Aorta (tissue), 5 donors: ENCODE results near the gene CMTM3. TPM values are rescaled to one million over a fixed set of nuclear protein-coding genes. Genes with fewer than 3 reads are reported as not detected.
A peak's percentile ranks its signal among the peaks of the same experiment; 100 is the strongest.
"Not testable (repeated sequence)": the region's sequence is repeated elsewhere in the genome, so short reads cannot be mapped to it uniquely, and the experiment has no call there.

Source experiments
- ATAC-seq: fragments of 200-7000 bp; cut with Tn5 transposase; one replicate; pipeline ENCODE4 v1.9.1; 2022; ENCODE audit warnings: moderate library complexity; ENCODE audit not compliant: low FRiP score
- DNase-seq, 2 donors: peaks; one replicate each; pipeline ENCODE4 v3.0.0-alpha.2; 2020
- H3K27ac ChIP-seq, 2 donors: one replicate each; pipeline ENCODE4 v1.5.1; 2013; ENCODE audit warnings: low read length in 2 of 2, mild to moderate bottlenecking in 2 of 2, moderate library complexity in 2 of 2, control low read depth in 1 of 2, inconsistent platforms in 1 of 2, low read depth in 1 of 2
- H3K27me3 ChIP-seq, 2 donors: one replicate each; pipeline ENCODE4 v1.6.1; 2013; ENCODE audit warnings: control low read depth in 1 of 2, low read length in 1 of 2, mild to moderate bottlenecking in 1 of 2, moderate library complexity in 1 of 2; ENCODE audit not compliant: insufficient read depth in 2 of 2, control insufficient read depth in 1 of 2
- H3K36me3 ChIP-seq, 2 donors: one replicate each; pipeline ENCODE4 v1.6.1; 2013; ENCODE audit warnings: control low read depth in 1 of 2, low read length in 1 of 2, mild to moderate bottlenecking in 1 of 2; ENCODE audit not compliant: insufficient read depth in 2 of 2, control insufficient read depth in 1 of 2
- H3K4me1 ChIP-seq, 2 donors: one replicate each; pipeline ENCODE4 v1.6.1; 2013; ENCODE audit warnings: low read length in 2 of 2, control low read depth in 1 of 2, mild to moderate bottlenecking in 1 of 2, moderate library complexity in 1 of 2; ENCODE audit not compliant: insufficient read depth in 2 of 2, control insufficient read depth in 1 of 2
- H3K4me3 ChIP-seq, 2 donors: one replicate each; pipeline ENCODE4 v1.5.1; 2013; ENCODE audit warnings: low read length in 2 of 2, control low read depth in 1 of 2, mild to moderate bottlenecking in 1 of 2
- H3K9me3 ChIP-seq: one replicate; pipeline ENCODE4 v1.6.1; 2013; ENCODE audit warnings: mild to moderate bottlenecking, low read length; ENCODE audit not compliant: control insufficient read depth
- WGBS, 2 donors: extraction: QIAGEN DNeasy Blood & Tissue Kit; methylation state at CpG; one replicate each; pipeline ENCODE4 v1.1.7; 2013; 5-methylcytosine and 5-hydroxymethylcytosine counted together
- intact Hi-C, 2 donors: fragments of 100-400 bp; cut with DNase I; formaldehyde crosslinking; loops; one replicate each; pipeline versions ENCODE4 v1.14.2 to v1.15.0; 2022
- polyA plus RNA-seq, 2 donors: library from polyadenylated mRNA; stranded (reverse); fragments of 200-250 nt; gene quantifications; one replicate each; pipeline ENCODE4 v1.2.3, GENCODE V29; 2013
- total RNA-seq, 2 donors: library from RNA; stranded (reverse); fragmentation: NEBNext Ultra II Directional; extraction: Animal tissue kit (Norgen Biotek cat#: 25700); gene quantifications; one replicate each; pipeline ENCODE4 v1.2.1, GENCODE V29; 2021
- donor health status: healthy with polysubstance abuse.
- donor health status: Bipolar disorder and iron deficiency.
- donor health status: DM: no; HTN: no; CAD: no.
- donor health status: DM: no; HTN: no; CAD: no.
- donor health status: DM: yes; HTN: yes; CAD: no.

CMTM3 gene
- total and polyA plus RNA-seq, 4 donors: 24.9 to 49.1 (median 29.7) TPM

DNA sequence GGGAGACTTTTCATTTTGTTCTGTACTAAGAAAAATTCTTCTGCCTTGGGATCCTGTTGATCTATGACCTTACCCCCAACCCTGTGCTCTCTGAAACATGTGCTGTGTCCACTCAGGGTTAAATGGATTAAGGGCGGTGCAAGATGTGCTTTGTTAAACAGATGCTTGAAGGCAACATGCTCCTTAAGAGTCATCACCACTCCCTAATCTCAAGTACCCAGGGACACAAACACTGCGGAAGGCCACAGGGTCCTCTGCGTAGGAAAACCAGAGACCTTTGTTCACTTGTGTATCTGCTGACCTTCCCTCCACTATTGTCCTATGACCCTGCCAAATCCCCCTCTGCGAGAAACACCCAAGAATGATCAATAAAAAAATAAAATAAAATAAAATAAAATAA lies 27.1 kb downstream of the CMTM3 start:
- H3K4me3 ChIP-seq, H3K27me3 ChIP-seq, intact Hi-C loops, H3K36me3 ChIP-seq, DNase-seq, H3K4me1 ChIP-seq, ATAC-seq, H3K9me3 ChIP-seq, H3K27ac ChIP-seq: not testable (repeated sequence)
- 94 to 97% methylated on average over 3 of the region's 4 CpGs for WGBS, 2 donors

DNA sequence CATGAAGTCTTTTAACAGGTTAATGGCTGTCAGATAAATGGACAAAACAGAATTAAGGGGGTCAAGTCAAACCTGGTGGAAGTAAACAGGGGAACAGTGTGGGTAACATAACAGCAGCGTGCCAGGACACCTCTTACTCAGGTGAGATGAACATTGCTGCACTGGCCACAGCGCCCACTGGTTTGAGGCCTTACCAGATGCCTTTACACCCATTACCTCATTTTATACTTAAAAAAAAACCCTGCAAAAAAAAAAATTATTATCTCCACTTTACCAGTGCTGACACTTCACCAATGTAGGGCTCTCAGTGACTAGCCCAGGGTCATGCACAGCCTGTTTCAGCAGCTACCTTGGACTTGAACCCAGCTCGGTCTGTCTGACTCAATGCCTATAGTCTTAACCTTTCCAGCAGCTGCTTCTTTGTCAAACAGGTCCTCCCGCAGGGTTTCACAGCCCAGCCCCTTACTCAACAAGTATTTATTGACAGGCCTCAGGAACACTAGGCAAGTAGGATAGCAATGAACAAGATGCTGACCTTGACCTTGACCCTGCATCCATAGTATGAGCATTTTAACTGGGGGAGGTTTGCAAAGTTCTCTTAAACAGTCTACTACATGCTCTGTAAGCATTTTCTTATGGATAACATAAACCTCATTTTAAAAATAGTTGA lies 30.2 kb downstream of the CMTM3 start:
- no peak for DNase-seq
- no peaks in the 10 kb centered on the region for H3K27me3 ChIP-seq
- intact Hi-C loops: no loop called here
- H3K4me1 ChIP-seq: no peaks in the 10 kb centered on the region
- H3K4me3 ChIP-seq: no peak overlapping the region
- H3K9me3 ChIP-seq: no peaks in the 10 kb centered on the region
- WGBS, 2 donors: 94 to 96% methylated on average over 4 of the region's 4 CpGs
- no peak overlapping the region for H3K27ac ChIP-seq
- ATAC-seq: no peak
- no peaks in the 10 kb centered on the region for H3K36me3 ChIP-seq

DNA sequence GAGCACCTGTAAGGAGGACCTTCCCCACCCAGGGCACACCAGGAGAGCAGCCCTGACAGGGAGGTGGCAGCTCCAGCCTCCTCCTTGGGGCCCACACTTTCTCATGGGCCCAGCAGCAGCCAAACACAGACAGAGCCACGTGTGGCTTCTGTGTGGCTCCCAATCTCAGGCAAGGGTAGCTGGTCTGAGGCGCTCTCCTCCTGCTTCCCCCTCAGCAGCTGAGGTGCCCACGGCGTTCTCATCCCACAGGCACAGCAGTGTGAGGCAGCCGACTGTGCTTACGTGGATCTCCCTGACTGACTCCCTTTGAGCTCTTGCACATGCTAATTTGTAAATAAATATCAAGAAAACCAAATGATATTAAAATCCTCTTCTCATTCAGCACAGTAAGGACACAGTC lies 30.9 kb downstream of the CMTM3 start:
- H3K4me1 ChIP-seq: no peaks in the 10 kb centered on the region
- intact Hi-C loops: no loop called here
- no peak overlapping the region for H3K27ac ChIP-seq
- no peaks in the 10 kb centered on the region for H3K36me3 ChIP-seq
- no peaks in the 10 kb centered on the region for H3K9me3 ChIP-seq
- no peaks in the 10 kb centered on the region for H3K27me3 ChIP-seq
- no peak for DNase-seq
- ATAC-seq: peak; percentile 26
- no peak overlapping the region for H3K4me3 ChIP-seq
- 72 to 81% methylated on average over 6 of the region's 6 CpGs for WGBS, 2 donors

DNA sequence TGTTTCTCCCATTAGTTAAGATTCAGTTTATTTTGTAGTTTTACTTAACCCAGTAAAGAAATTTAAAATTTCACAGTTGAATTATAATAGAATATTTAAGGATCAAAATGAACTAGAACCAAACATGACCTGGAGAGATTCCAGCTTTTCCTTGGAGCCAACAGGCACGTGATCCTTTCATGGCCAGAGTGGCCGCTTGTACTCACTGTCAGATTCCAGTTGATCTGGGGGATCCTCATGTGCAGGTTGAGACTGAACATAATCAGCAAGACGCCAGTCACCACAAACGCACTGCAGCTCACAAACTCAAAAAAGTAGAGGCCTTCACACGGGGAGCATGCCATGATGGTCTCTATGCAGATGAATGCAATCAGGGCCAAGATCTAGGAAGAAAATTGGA lies 31.7 kb downstream of the CMTM3 start:
- no peaks in the 10 kb centered on the region for H3K9me3 ChIP-seq
- no peaks in the 10 kb centered on the region for H3K36me3 ChIP-seq
- no peak overlapping the region for H3K27ac ChIP-seq
- DNase-seq (no peak), ATAC-seq (no peak)
- H3K27me3 ChIP-seq: no peaks in the 10 kb centered on the region
- 74 to 75% methylated on average over 5 of the region's 5 CpGs for WGBS, 2 donors
- no peaks in the 10 kb centered on the region for H3K4me1 ChIP-seq
- H3K4me3 ChIP-seq: no peak overlapping the region
- intact Hi-C loops: no loop called here

DNA sequence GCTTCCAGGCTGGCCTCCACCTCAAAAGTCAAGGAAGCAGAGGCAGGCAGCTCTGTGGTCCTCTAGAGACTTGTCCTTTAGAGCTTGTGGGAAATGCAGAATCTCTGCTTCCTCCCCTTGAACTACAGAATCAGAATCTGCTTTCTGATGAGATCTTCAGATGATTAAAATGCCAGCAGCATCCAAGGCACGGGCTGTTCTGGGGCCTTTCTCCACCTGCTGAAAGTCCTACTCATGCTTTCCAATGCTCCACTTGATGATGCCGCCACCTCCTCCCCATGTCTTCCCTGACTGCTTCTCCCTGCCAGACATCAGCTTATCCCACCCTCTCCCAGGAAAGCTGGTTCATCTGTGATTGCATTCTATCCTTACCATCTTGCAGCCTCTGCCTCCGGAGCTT lies 33.3 kb downstream of the CMTM3 start:
- Histone ChIP-seq H3K9me3 (no peaks in the 10 kb centered on the region), H3K27me3 (no peaks in the 10 kb centered on the region), H3K4me3 (no peak overlapping the region), H3K27ac (no peak overlapping the region), H3K36me3 (no peaks in the 10 kb centered on the region), H3K4me1 (no peaks in the 10 kb centered on the region)
- WGBS, 2 donors: 94 to 95% methylated on average over 3 of the region's 3 CpGs
- ATAC-seq: no peak
- intact Hi-C loops: no loop called here
- DNase-seq: no peak

DNA sequence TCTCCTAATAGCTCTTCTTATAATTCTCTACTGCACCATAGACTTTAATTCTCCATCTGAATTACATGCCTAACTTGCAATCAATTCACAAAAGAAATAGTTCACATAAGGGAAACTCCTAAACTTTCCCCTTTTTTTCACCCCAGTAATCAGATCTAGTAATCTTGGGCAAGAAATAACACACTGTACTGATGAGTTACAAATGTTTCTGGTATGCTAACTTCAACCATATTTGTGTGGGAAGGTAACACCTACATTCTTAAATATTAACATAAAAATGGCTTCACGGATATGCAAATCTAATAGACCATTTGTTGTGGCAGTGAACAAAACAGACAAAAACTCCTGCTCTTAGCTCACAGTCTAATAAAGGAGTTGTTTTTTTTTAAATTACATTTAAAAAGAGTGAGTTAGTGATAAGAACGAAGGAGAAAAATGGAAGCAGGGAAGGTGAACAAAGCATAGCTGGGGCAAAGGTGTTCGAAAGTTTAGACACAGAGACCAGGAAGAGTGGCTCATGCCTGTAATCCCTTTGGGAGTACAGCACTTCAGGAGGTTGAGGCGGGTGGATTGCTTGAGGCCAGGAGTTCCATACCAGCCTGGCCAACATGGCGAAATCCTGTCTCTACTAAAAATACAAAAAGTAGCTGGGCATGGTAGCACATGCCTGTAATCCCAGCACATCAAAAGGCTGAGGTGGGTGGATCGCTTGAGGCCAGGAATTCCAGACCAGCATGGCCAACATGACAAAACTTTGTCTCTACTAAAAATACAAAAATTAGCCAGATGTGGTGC lies 34.8 kb downstream of the CMTM3 start:
- WGBS, 2 donors: 88 to 89% methylated on average over 6 of the region's 6 CpGs
- no peaks in the 10 kb centered on the region for H3K27me3 ChIP-seq
- no peak for ATAC-seq

DNA sequence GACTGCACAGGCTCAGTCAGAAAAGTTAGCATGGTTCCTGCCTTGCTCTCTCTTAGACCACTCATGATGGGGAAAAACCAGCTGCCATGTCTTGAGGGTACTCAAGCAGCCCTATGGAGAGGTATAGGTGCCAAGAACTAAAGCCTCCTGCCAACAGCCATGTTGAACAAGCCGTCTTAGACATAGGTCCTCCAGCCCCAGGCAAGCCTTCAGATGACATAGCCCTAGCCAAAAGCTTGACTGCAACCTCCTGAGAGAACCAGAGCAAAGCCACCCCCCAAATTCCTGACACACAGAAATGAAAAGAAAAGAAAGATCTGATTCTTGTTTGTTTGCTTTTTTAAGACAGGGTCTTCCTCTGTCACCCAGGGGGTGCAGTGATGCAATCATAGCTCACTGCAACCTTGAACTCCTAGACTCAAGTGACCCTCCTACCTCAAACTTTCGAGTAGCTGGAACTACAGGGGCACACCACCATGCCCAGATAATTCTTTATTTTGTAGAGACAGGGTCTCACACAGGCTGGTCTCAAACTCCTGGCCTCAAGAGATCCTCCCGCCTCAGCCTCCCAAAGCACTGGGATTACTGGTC lies 36.3 kb downstream of the CMTM3 start:
- Histone ChIP-seq H3K4me3 (no peak overlapping the region), H3K27ac (no peak overlapping the region), H3K4me1 (no peaks in the 10 kb centered on the region), H3K27me3 (no peaks in the 10 kb centered on the region), H3K9me3 (no peaks in the 10 kb centered on the region), H3K36me3 (no peaks in the 10 kb centered on the region)
- intact Hi-C loops: no loop called here
- 93 to 97% methylated on average over 3 of the region's 3 CpGs for WGBS, 2 donors
- DNase-seq (no peak), ATAC-seq (no peak)

More for the DNA sequence above, 34.8 kb downstream of the CMTM3 start:
- DNase-seq: no peak
- Histone ChIP-seq H3K4me3 (no peak overlapping the region), H3K36me3 (no peaks in the 10 kb centered on the region), H3K9me3 (no peaks in the 10 kb centered on the region), H3K27ac (no peak overlapping the region), H3K4me1 (no peaks in the 10 kb centered on the region)
- intact Hi-C loops: no loop called here

DNA sequence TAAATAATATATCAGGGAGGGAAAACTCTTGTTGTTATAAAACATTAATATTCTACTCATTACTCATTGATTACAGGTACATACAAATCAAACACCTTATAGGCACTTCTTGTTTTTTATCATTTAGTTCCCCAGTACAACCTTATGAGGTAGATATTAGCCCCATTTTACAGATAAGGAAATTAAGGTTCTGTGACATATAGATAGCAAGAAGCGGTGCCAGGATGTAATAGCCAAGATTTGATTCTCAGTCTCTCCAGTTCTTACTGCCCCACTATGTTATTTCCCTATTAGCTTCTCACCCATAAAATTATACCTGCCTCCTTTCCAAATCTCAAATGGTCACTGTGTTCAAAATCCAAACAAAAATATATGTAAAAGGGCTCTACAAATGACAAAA lies 36.9 kb downstream of the CMTM3 start:
- no peak for ATAC-seq
- H3K27me3 ChIP-seq: no peaks in the 10 kb centered on the region

More for the DNA sequence above, 36.9 kb downstream of the CMTM3 start:
- Histone ChIP-seq H3K36me3 (no peaks in the 10 kb centered on the region), H3K9me3 (no peaks in the 10 kb centered on the region), H3K4me1 (no peaks in the 10 kb centered on the region), H3K27ac (no peak overlapping the region), H3K4me3 (no peak overlapping the region)
- intact Hi-C loops: no loop called here
- WGBS, 2 donors: 99 to 100% methylated on average over 1 of the region's 1 CpG
- no peak for DNase-seq
